Endometrial microvascular endothelial cells (primary cell): Measurements from ENCODE around the gene SLBP. TPM values are rescaled to one million over a fixed set of nuclear protein-coding genes. Genes with fewer than 3 reads are reported as not detected.

Source experiments
- in situ Hi-C: cut with HindIII; loops from 2 replicates; pipeline ENCODE4 v1.10.0; 2017; ENCODE audit warnings: low sequenced_read_pairs, low pct_unique_long_range_greater_than_20kb; ENCODE audit errors: inconsistent ontology term
- total RNA-seq: library from RNA; depleted of rRNA; stranded (reverse); fragments of >200 nt; gene quantifications from one replicate; pipeline ENCODE4 v1.2.3, GENCODE V29; 2015; ENCODE audit errors: inconsistent ontology term

The SLBP gene
- total RNA-seq, 1 donor from 2014 or later = 81.0 TPM

GRCh38 chr4:1731180-1731579 is 19.1 kb upstream of the SLBP start:
- in situ Hi-C loops = no loop called here

DNA sequence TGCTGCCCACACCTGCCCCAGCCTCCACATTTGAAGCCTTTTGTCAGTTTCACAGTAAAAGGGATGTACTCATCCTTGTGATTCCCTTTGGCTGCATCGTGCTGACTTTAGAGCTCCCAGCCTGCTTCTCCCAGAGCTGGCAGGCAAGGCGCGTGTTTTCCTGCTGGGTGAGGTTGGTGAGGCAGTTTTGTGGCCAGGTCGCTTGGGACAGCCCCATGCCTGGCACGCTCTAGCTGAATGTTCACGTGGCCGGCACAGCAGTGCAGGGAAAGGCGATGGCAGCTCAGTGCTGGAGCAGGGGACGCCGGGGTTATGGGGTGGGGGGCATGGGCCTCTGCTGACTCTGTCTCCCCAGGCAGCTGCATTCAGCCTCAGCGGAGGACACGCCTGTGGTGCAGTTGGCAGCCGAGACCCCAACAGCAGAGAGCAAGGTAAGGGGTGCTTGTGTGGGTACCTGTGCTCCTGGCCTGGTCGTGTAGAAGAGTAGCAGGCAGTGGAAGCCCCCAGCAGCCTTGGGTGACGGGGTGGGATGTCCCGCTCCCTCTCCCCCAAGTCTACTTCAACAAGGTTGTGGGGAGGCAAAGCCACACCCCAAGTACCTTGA is 18.5 kb upstream of the SLBP start:
- in situ Hi-C loops = no loop called here

DNA sequence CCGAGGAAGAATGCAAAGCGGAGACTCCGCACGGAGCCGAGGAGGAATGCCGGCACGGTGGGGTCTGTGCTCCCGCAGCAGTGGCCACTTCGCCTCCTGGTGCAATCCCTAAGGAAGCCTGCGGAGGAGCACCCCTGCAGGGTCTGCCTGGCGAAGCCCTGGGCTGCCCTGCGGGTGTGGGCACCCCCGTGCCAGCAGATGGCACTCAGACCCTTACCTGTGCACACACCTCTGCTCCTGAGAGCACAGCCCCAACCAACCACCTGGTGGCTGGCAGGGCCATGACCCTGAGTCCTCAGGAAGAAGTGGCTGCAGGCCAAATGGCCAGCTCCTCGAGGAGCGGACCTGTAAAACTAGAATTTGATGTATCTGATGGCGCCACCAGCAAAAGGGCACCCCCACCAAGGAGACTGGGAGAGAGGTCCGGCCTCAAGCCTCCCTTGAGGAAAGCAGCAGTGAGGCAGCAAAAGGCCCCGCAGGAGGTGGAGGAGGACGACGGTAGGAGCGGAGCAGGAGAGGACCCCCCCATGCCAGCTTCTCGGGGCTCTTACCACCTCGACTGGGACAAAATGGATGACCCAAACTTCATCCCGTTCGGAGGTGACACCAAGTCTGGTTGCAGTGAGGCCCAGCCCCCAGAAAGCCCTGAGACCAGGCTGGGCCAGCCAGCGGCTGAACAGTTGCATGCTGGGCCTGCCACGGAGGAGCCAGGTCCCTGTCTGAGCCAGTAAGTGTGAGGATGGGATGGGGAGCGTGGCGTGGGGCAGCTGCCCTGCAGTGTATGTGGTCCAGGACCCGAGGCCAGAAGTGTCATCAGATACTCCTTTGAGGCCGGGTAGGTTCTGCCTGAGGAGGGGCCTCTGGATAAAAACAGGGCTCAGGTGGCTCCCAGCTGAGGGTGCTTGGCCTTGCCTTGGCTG is 16.2 kb upstream of the SLBP start:
- in situ Hi-C loops = no loop called here

DNA sequence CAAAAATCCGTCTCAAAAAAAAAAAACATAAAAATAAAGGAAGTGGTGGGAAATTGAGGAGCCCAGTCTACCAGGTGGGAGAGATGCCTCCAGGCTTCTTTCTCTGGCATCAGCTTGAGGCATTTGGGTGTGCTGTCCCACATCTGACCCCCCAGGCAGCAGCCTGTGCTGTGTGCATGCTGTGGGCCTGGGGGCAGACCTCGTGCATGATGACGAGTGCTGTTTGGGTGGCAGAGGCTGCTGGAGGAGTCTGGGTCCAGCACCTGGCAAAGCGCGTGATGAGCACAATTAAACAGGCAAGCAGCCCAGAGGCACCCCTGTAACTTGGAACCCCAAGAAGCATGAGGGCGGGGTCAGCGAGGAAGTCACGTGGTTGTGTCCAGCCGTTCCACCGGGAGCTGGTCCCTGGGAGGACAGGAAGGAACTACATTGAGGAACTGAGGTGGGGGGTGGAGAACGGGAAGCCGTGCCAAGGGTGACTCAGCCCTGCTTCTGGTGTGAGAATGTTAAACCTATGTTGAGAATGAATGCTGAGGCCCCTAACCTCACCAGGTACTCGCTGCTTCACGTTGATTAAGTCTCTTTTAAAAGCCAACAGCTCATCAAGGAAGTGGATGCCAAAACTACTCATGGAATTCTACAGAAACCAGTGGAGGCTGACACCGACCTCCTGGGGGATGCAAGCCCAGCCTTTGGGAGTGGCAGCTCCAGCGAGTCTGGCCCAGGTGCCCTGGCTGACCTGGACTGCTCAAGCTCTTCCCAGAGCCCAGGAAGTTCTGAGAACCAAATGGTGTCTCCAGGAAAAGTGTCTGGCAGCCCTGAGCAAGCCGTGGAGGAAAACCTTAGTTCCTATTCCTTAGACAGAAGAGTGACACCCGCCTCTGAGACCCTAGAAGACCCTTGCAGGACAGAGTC is 15.3 kb upstream of the SLBP start:
- in situ Hi-C loops = no loop called here

DNA sequence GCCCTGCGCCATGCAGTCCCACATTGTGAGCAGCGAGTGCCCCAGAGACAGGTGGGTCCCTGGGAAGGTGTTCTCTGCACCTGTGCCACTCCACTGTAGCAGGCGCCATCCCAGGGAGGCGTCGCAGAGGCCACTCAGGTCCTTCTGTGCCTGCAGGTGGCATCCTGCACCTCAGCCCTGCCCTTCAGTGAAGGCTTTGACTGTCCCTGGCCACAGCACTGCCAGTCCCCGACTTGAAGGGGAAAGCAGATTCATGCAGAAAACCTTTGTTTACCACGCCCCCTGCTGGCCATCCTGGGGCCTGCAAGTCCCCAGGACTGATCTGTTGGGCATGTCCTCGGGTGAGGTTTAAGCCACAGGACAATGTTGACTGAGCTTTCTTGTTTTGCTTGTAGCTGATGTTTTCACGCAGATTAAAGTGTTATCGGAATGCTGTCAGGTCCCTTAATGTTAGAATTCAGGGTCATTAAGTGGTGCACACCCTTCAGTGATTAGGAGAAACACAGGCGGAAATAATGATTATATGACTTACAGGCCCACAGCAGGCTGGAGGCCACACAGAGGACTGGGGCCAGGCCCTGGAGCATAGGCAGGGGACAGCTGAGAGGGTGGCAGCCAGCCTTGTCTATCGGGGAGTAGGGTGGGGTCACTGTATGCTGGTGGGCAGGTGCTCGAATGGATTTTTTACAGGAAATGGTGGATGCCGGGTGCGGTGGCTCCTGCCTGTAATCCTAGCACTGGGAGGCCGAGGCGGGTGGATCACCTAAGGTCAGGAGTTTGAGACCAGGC is 14.2 kb upstream of the SLBP start:
- in situ Hi-C loops = no loop called here

DNA sequence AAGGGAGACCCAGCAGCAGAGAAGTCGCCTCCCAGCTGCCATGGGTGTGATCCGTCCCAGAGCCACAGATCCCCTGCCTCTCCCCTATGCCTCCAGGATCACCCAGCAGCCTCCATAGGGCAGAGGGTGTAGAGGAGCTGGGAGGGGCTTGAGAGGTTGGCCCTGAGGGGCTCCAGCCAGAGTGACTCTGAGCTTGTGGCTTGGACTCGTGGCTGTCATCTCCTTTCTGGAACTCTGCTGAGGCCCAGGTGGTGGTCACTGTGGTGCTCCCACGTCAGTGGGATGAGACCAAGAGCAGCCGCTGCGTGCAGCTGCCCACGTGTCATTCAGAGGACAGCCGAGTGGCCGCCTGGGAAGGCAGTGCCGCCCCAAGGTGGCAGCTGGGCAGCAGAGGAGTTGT is 13.4 kb upstream of the SLBP start:
- in situ Hi-C loops = no loop called here

GRCh38 chr4:1723131-1723801 is 11.1 kb upstream of the SLBP start:
- in situ Hi-C loops = no loop called here

- in situ Hi-C loops = no loop called here
Observed at GRCh38 chr4:1722551-1723118, 10.5 kb upstream of the SLBP start.

DNA sequence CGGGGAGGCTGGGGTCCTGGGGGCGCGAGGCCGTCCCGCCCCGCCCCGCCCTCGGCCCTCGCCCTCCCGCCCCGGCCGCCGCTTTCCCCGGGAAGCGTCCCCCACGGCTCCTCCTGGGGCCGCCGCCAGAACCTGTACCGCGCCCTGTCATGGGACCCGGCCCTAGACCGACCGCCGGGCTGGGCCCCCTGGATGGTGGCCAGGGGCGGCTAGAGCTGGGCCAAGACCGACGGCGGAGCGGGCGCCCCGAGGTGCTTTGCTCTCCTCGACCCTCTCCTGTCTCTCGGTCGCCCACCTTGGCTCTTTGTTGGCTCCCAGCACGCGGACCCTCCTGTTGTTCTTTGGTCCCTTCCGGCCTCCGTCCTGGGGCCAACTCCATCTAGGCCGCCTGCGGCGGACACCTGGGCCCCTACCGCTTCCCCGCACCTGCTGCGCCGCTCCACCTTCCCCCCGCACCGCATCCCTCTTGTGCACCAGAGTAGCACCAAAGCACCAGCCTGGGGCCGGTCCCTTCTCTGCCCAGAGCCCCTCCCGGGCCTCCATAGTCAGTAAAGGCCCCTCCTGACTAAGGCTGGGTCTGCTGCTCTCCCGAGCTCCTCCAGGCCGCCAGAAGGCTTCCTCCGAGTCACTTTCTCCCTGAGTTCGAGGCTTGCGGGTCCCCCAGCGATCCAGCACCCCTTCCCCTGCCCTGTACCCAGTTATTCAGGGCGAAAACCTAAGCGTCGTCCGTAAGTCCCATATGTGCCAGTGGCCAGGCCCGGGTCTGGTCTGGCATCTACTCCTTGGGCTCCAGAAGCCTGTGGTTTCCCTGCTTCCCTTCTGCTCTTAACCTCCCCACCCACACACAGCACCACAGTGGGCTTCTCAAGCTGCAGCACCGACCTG is 9.8 kb upstream of the SLBP start:
- in situ Hi-C loops = no loop called here

GRCh38 chr4:1721003-1721665 is 9.0 kb upstream of the SLBP start, which contains the start of the genes TACC3 and TMEM129:
Gene TACC3, plus strand, starts transcription at chr4:1721521. Its CDS starts 1,901 bp downstream, at chr4:1723422.
Gene TMEM129, minus strand, starts transcription at chr4:1721323. Its CDS starts 486 bp downstream, at chr4:1720837.
- in situ Hi-C loops = no loop called here

DNA sequence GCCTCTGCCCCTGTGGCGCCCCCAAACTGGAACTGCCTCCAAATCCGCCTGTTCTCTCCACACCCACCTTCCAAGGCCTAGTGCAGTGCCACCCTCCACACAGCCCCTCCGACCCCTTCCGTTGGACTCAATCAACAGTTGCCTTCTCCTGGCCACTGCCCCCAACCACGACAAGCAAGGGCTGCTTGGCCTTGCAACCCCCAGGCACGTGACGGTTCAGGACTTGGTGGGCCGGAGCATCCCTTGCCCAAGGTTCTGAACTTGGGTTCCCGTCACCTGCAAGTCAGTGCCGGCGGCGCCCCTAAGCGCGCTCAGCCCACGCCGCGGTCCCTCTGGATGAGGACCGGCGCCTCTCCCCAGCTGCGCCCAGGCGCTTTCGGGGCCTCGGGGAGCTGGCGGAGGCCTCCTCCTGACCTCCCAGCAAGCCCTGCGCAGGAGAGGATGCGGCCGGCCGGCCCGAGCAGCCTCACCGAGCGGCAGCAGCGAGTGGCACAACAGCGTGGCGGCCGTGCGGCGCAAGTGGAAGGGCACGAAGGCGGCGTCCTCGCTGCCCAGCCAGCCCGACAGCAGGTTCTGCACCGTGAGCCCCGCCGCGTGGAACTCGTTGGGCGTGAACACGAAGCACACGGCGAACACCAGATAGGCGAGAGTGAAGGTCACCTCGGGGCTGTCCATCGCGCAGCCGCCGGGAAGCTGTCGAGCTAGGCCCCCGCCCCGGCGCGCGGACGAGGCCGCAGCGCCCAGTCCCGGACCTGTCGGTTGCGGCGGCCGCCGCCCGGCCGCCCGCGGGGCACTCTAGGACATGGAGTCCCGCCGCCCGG is 8.3 kb upstream of the SLBP start:
- in situ Hi-C loops = no loop called here

DNA sequence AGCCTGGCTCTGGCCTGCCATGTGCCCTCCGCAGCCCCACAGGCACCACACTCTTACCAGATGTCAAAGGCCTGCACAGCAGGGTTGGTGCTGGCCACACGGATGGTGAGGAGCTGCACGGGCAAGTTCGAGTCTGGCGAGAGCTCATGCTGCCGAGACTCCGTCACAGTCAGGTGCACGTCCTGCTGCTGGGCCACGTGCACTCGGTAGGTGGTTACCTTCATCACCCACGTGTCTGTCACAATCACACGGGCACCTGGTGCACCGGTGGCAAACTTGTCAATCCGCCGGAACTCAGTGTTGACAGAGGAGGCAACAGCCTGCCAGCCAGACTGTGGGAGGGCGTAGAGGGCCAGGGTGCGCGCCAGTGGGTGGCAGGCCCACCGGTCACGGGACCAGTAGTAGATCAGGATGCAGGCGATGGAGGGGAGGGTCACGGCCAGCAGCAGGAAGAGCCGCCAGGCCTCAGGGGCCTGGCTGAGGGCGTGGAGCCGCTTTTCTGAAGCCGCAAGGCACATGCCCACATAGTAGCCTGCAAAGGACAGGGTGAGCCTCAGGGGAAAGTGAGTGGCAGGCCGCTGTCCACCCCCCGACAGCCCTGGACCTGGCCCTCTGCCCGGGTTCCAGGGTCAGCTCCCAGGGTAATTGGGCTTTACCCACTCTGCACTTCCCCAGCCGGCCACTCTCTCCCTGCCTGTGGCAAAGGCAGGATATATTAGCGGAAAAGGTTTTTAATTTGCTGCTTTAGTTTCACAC is 6.2 kb upstream of the SLBP start:
- in situ Hi-C loops = no loop called here

GRCh38 chr4:1717129-1718094 is 5.3 kb upstream of the SLBP start:
- in situ Hi-C loops = no loop called here
